Measurements from ENCODE around the gene PRPF19.

GRCh38 chr11:60951904-60952741 is 45.7 kb upstream of the PRPF19 start, which contains the start of gene SLC15A3:
- no peak for TF ChIP-seq FOXP1 (CRISPR knock-in tag; IDR thresholded peaks at IDR 0.05)
- TF ChIP-seq ZNF398 (CRISPR knock-in tag; IDR thresholded peaks at IDR 0.05): no peak
- TF ChIP-seq HBP1 (CRISPR knock-in tag; IDR thresholded peaks at IDR 0.05): no peak
- no peak for TF ChIP-seq SP1 (CRISPR knock-in tag; IDR thresholded peaks at IDR 0.05)
- TF ChIP-seq BRF1 (IDR thresholded peaks at IDR 0.05; ENCODE audit: borderline replicate concordance, extremely low read depth, insufficient read length): no peak
- no peak for TF ChIP-seq FOXO4 (CRISPR knock-in tag; IDR thresholded peaks at IDR 0.05)
- no peak for TF ChIP-seq E2F8 (IDR thresholded peaks at IDR 0.05; ENCODE audit: low read depth, partially characterized antibody)
- no peak for TF ChIP-seq POU5F1 (IDR thresholded peaks at IDR 0.05; ENCODE audit: borderline replicate concordance, low read depth, low read length, partially characterized antibody)
